ENCODE data around the gene LCN12.
"Not testable (repeated sequence)": the region's sequence is repeated elsewhere in the genome, so short reads cannot be mapped to it uniquely, and the experiment has no call there.

Gene LCN12

GRCh38 chr9:136991993-136992818 lies 40.1 kb downstream of the LCN12 start, which contains the start of gene PAXX:
Gene PAXX, plus strand, starts transcription at chr9:136992422. Its CDS starts 22 bp downstream, at chr9:136992444.
- peak; percentile 74 to 81 for DNase-seq

GRCh38 chr9:136992819-136993369 lies 40.8 kb downstream of the LCN12 start:
- no peak for DNase-seq

GRCh38 chr9:136994180-136994887 lies 42.3 kb downstream of the LCN12 start:
- no peak for DNase-seq

GRCh38 chr9:136994888-136995230 lies 42.8 kb downstream of the LCN12 start:
- DNase-seq: no peak

GRCh38 chr9:136995362-136995761 lies 43.3 kb downstream of the LCN12 start:
- DNase-seq: no peak

- DNase-seq: no peak
These were observed 43.8 kb downstream of the LCN12 start for GRCh38 chr9:136995772-136996311.

- DNase-seq: peak in 1 of 2 experiments; percentile 30
These were observed 44.6 kb downstream of the LCN12 start, which contains the start of gene CLIC3 for GRCh38 chr9:136996361-136997292. Gene CLIC3, minus strand, starts transcription at chr9:136996568. Its CDS starts 25 bp downstream, at chr9:136996543.

GRCh38 chr9:136997371-136997770 lies 45.3 kb downstream of the LCN12 start:
- DNase-seq: no peak

GRCh38 chr9:136997830-136998234 lies 45.8 kb downstream of the LCN12 start:
- no peak for DNase-seq

- DNase-seq: no peak
These were observed 48.3 kb downstream of the LCN12 start for GRCh38 chr9:137000177-137000930.

- DNase-seq: no peak
These were observed 50.0 kb downstream of the LCN12 start for GRCh38 chr9:137001857-137002645.

GRCh38 chr9:137002646-137003041 lies 50.6 kb downstream of the LCN12 start:
- no peak for DNase-seq

- not testable (repeated sequence) for DNase-seq
These were observed 52.2 kb downstream of the LCN12 start for GRCh38 chr9:137004285-137004684.
